ACC112 (cell line): ENCODE data around the gene CAPZB.

Source experiments
- H2AFZ ChIP-seq: fragments of 200-600 bp; sonication (generic); one replicate; pipeline ENCODE4 v1.6.0; 2017; ENCODE audit warnings: antibody characterized with exemption, low read length; ENCODE audit not compliant: unreplicated experiment
- H3K27ac ChIP-seq: fragments of 200-600 bp; sonication (generic); 2 replicates; pipeline ENCODE4 v1.5.1; 2014; ENCODE audit warnings: low read depth, mild to moderate bottlenecking, antibody characterized with exemption, low read length, moderate library complexity
- H3K27me3 ChIP-seq: fragments of 200-600 bp; sonication (generic); 2 replicates; pipeline ENCODE4 v1.6.1; 2014; ENCODE audit warnings: mild to moderate bottlenecking, antibody characterized with exemption, low read length, moderate library complexity, mixed read lengths; ENCODE audit not compliant: insufficient read depth
- H3K36me3 ChIP-seq: fragments of 200-600 bp; sonication (generic); 2 replicates; pipeline ENCODE4 v1.6.1; 2016; ENCODE audit warnings: mild to moderate bottlenecking, antibody characterized with exemption, low read length, moderate library complexity, mixed read lengths; ENCODE audit not compliant: insufficient read depth
- H3K4me1 ChIP-seq: fragments of 200-600 bp; sonication (generic); one replicate; pipeline ENCODE4 v1.6.1; 2016; ENCODE audit warnings: low read length, mixed read lengths; ENCODE audit not compliant: insufficient read depth, unreplicated experiment, control insufficient read depth
- H3K4me3 ChIP-seq: fragments of 200-600 bp; sonication (generic); 2 replicates; pipeline ENCODE4 v1.5.1; 2014; ENCODE audit warnings: mild to moderate bottlenecking, low read depth, low read length
- H3K79me2 ChIP-seq: fragments of 200-600 bp; sonication (generic); one replicate; pipeline ENCODE4 v1.6.0; 2016; ENCODE audit warnings: low read length; ENCODE audit not compliant: control insufficient read depth, unreplicated experiment, insufficient read depth

CAPZB gene

DNA sequence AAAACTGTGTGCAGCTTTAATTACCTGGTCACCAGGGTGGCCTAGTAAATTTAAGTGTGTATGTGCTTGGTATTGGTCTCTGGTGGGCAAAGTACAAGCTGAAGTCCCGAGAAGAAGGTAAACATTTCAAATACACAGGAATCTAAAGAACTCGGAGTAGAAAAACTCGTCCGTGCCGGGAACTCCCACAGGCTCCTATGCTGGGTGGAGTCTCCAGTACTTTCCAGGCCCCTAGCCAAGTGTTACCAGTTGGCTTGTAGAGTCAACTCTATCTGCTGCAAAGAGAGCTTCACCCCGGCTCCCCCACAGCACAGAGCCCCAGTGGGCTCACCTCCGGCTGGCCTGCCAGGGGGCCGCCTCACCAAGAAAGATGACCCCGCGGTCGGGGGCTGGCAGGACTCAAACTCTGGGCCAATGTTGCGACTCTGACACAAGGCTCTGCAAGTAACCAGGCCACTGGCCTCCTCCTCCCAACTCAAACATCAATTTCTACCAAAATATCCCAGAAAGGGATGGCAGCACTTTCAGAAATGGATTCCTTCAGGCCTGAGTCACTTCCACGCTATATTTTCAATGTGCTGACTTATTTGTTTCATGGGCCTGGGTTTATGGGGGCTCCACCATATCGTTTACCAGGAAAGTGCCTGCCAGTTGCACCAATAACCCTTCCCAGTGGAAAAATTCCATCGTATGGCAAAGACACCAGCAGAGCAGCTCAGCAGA is 99.3 kb downstream of the CAPZB start:
- Histone ChIP-seq H3K4me3 (peak overlapping the region; percentile 54; the same call in 1 of the 2 replicates), H3K4me1 (peaks cover 38% of the 10 kb centered on the region), H3K27ac (peak overlapping the region; percentile 71)

DNA sequence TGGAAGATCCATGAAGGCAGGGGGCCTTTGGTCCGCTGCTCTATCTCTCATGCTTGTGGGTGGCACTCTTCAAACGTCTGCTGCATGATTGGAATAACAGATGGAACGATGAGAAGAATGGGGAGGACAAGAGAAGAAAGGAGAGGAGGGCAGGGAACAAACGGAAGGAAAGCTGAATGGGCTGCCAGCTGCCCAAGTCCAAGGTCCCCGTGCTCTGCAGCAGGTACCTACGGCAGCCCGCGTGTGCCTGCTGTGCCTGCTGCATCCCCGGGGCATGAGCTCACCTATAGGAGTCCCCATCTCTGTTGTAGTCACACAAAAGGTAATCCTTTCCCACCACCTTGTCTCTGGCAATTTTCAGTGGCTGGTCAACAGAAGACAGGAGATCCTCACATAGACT is 100.1 kb downstream of the CAPZB start:
- Histone ChIP-seq H3K36me3 (peaks cover 16% of the 10 kb centered on the region), H3K27ac (peak overlapping the region; percentile 71), H3K4me3 (no peak overlapping the region), H3K27me3 (no peaks in the 10 kb centered on the region), H2AFZ (no peak overlapping the region), H3K79me2 (peaks cover 60% of the 10 kb centered on the region), H3K4me1 (peaks cover 32% of the 10 kb centered on the region)

More for the DNA sequence above, 99.3 kb downstream of the CAPZB start:
- no peak overlapping the region for H2AFZ ChIP-seq
- peaks cover 67% of the 10 kb centered on the region for H3K79me2 ChIP-seq
- H3K27me3 ChIP-seq: no peaks in the 10 kb centered on the region
- peaks cover 16% of the 10 kb centered on the region for H3K36me3 ChIP-seq

DNA sequence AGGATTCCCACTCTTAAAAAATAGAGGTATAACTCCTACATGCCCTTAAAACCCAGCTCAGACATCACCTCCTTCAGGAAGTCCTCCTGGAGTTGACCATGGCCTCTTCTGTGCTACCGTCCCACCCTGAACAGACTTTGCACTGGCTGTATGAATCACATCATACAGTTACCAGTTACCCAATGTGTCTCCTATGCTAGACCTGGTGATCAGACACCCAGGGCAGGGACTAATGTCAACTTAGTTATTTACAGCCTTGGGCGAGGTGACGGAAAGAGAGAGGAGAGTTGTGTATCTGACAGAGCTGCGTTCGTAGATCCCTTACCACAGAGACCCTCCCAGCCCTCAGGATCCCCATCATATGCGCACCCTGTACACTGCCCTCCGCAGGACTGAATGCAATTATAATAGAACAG is 100.6 kb downstream of the CAPZB start:
- Histone ChIP-seq H3K27ac (no peak overlapping the region), H3K4me1 (peaks cover 32% of the 10 kb centered on the region), H3K79me2 (peaks cover 60% of the 10 kb centered on the region), H3K4me3 (no peak overlapping the region), H2AFZ (no peak overlapping the region), H3K36me3 (peaks cover 19% of the 10 kb centered on the region), H3K27me3 (no peaks in the 10 kb centered on the region)

DNA sequence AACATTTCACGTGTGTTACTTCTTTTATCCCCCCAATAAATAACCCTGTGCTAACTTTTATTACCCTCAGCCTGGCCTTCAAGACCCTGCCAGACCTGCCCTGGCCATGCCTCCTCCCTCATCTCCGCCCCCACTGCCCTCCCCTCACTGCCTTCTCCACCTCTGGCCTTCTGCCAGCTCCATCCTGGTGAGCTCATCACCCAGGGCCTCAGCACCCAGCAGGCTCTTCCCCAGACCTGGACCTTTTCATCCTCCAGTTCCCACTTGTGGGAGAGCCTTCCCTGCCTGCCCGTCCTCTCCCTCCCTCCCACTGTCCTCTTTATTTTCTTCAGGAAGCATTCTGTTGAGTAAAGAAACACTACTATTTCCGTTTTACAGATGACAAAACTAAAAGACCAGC is 101.2 kb downstream of the CAPZB start:
- Histone ChIP-seq H3K4me3 (no peak overlapping the region), H3K27me3 (no peaks in the 10 kb centered on the region), H3K4me1 (peaks cover 32% of the 10 kb centered on the region), H2AFZ (no peak overlapping the region), H3K36me3 (peaks cover 24% of the 10 kb centered on the region), H3K27ac (no peak overlapping the region), H3K79me2 (peaks cover 56% of the 10 kb centered on the region)

DNA sequence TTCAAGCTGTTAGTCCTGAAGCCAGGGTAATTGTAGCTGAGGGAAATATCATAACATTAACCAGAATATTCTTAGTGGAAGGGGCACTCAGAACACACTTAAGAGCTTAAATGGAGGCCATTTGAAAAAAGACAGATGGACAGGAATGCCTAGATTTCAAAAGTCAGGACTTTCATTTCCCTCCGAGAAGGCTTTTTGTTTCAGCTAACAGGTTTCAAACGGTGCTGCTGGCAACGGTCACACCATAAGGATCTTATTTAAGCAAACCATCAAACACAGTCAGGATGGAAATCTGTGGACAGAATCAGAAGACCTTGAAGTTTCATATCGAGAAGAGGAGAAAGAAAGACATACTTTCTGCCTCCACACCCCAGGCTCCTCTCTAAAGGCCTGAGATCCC is 103.1 kb downstream of the CAPZB start:
- Histone ChIP-seq H3K27me3 (no peaks in the 10 kb centered on the region), H3K27ac (no peak overlapping the region), H3K36me3 (peaks cover 38% of the 10 kb centered on the region), H2AFZ (no peak overlapping the region), H3K4me1 (peaks cover 28% of the 10 kb centered on the region), H3K4me3 (no peak overlapping the region), H3K79me2 (peaks cover 37% of the 10 kb centered on the region)

DNA sequence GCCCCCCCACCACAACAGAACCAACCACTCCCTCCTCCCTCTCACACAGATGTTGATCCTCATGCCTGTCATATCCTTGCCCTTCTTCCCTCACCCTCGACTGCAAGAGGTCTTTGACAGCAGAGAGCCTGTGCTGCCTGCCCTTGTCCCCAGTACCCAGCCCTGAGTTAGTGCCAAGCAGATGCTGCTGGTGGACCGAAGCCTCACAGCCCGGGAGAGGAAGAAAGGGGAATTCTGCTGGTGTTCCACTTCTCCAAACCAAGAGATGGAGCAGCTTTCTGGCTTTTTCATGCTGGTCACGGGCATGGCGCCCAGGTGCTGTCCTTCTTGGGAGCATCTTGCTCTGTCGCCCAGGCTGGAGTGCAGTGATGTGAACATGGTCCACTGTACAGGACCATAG is 104.1 kb downstream of the CAPZB start:
- Histone ChIP-seq H3K36me3 (peaks cover 46% of the 10 kb centered on the region), H3K27ac (no peak overlapping the region)

DNA sequence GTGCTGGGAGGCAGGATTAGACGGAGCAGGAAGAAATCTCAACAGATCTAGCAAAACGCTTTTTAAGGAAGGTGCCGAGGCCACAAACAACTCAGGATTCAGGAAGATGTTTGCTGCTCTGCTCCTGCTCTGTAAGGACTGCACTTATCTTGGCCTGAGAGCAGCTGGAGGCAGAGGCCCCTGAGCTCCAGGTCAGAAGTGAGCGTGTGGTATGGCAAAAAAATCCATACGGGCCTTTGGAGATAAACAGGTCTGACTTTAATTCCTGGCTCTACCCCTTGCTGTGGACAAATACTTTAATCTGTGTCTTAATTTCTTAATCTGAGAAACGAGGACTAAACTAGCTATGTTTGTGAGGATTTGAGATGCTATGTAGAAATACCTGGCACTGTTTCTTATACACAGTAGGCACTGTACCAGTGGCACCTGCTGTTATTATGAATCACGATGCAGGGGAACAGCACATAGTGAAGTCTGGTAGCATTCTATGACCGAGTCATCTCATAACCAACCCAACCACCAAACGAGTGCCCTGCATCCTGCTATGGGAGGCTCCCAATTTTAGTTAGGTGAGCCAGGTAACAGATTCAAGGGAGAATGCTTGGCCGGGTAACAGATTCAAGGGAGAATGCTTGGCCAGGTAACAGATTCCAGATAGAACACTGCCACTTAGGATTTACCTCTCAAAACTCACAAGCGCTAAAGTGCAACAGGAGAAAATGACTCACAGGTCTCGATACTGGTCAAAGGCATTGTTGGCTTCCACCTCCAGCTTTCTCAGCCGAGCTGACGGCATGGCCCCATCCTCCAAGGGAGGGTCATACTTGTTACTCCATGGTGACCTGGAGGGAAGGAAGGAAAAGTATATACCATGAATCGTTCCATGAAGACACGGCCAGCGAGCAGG is 107.3 kb downstream of the CAPZB start:
- H2AFZ ChIP-seq: no peak overlapping the region
- H3K27ac ChIP-seq: no peak overlapping the region
- H3K4me1 ChIP-seq: no peaks in the 10 kb centered on the region
- no peaks in the 10 kb centered on the region for H3K27me3 ChIP-seq
- H3K4me3 ChIP-seq: no peak overlapping the region
- H3K36me3 ChIP-seq: peaks cover 34% of the 10 kb centered on the region
- peaks cover 6% of the 10 kb centered on the region for H3K79me2 ChIP-seq

More for the DNA sequence above, 104.1 kb downstream of the CAPZB start:
- no peak overlapping the region for H2AFZ ChIP-seq
- peaks cover 29% of the 10 kb centered on the region for H3K79me2 ChIP-seq
- no peak overlapping the region for H3K4me3 ChIP-seq
- peaks cover 21% of the 10 kb centered on the region for H3K4me1 ChIP-seq
- no peaks in the 10 kb centered on the region for H3K27me3 ChIP-seq

DNA sequence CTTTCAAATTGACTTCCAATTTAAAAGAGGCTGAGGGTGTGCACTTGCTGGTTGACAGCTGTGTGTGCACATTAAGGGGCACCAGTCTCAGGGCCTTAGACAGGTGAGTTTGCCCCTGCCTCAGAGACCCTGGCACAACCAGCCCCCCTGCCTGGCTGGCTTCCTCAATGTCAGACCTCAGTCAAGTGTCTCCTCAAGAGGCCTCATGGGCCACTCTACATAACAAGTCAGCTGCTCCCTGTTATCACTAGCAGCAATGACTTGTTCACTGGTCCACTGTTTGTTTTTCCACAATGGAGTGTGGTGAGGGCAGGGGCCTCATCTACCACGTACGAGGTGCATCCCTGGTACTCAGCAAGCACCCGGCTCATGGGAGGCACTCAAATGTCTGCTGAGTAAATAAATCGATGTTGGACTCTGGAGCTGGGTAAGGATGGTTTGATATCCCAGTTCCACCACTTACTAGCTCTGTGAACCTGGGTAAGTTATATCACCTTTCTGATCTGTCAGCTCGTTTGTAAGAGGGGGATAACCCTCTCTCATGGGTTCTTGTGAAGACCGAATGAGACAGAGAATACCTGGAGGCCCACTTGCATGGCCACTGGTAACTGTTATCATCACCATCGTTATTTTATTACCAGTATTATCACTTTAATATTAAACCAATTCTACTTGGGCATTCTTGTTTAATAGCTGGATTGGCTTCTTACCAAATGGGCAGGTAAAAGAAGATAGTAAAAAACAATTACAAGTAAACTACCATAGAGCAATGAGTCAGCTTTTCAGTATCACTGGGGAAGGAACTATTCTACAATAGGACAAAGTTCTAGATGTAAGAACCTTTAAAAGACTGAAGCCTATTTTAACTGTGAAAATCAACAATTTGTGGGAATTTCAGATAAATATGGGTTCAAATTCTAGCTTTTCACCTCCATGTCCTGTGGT is 108.6 kb downstream of the CAPZB start:
- Histone ChIP-seq H2AFZ (no peak overlapping the region), H3K4me3 (no peak overlapping the region), H3K36me3 (peaks cover 34% of the 10 kb centered on the region), H3K79me2 (peaks cover 6% of the 10 kb centered on the region), H3K27me3 (no peaks in the 10 kb centered on the region), H3K4me1 (no peaks in the 10 kb centered on the region), H3K27ac (no peak overlapping the region)

DNA sequence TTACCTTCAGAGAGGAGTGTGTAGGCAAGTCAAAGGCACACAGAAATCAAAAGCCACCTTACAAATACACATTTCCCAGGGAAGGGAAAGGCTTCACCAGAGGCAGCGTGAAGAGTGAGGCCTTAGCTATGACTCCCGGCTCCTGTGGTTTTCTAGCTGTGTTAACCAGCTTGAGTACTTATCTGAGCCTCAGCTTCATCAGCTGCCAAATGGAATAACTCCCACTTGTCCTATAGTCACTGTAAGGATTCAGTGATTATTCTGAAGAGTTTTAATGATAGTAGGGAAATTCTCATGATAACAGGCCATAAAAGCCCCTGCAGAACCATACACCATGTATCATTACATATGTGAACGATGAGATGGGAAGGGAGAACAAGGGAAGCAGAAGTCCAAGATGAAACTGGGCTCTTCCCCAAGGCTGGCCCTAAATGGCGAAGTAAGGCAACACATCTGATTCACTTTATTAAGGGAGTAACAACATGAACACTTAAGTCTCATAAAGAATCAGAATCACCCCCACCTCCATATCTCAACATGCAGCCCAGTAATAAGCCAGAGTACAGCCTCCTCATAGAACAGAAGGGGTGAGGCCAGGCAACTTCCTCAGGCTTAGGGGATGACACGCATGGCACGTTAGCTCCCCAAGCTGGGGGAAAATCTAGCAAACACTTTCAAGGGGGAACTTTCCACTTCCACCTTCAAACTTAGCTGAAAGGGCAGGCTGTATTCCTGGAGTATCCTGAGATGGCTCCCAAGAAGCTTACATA is 109.5 kb downstream of the CAPZB start:
- no peak overlapping the region for H2AFZ ChIP-seq
- H3K36me3 ChIP-seq: peaks cover 34% of the 10 kb centered on the region
- peaks cover 6% of the 10 kb centered on the region for H3K79me2 ChIP-seq
- H3K4me3 ChIP-seq: no peak overlapping the region
- H3K4me1 ChIP-seq: no peaks in the 10 kb centered on the region
- H3K27ac ChIP-seq: no peak overlapping the region
- no peaks in the 10 kb centered on the region for H3K27me3 ChIP-seq
